ENCODE data around the gene COX4I1.

Gene COX4I1

DNA sequence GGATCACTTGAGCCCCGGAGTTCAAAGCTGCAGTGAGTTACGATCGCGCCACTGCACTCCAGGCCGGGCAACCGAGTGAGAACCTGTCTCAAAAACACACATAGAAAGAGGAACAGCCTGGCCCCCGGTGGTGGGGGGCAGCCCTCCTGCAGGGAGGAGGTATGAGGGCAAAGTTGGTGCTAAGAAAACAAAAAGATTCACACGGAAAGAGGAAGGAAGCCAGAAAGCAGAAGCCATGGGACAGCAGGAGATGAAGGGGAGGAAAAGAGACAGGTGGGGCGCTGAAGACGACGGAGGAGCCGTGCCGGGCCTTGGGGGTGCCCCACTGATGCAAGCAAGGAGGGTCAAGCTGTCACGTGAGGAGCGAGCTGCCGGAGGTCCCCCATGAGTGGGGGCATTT, 40.4 kb upstream of the COX4I1 start:
- Histone ChIP-seq H3K27ac (no peak overlapping the region), H3K4me3 (no peak overlapping the region)
- TF ChIP-seq, protein P1, sequence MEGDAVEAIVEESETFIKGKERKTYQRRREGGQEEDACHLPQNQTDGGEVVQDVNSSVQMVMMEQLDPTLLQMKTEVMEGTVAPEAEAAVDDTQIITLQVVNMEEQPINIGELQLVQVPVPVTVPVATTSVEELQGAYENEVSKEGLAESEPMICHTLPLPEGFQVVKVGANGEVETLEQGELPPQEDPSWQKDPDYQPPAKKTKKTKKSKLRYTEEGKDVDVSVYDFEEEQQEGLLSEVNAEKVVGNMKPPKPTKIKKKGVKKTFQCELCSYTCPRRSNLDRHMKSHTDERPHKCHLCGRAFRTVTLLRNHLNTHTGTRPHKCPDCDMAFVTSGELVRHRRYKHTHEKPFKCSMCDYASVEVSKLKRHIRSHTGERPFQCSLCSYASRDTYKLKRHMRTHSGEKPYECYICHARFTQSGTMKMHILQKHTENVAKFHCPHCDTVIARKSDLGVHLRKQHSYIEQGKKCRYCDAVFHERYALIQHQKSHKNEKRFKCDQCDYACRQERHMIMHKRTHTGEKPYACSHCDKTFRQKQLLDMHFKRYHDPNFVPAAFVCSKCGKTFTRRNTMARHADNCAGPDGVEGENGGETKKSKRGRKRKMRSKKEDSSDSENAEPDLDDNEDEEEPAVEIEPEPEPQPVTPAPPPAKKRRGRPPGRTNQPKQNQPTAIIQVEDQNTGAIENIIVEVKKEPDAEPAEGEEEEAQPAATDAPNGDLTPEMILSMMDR (IDR thresholded peaks at IDR 0.05): no peak
- DNase-seq (ENCODE audit: low spot score): no peak

DNA sequence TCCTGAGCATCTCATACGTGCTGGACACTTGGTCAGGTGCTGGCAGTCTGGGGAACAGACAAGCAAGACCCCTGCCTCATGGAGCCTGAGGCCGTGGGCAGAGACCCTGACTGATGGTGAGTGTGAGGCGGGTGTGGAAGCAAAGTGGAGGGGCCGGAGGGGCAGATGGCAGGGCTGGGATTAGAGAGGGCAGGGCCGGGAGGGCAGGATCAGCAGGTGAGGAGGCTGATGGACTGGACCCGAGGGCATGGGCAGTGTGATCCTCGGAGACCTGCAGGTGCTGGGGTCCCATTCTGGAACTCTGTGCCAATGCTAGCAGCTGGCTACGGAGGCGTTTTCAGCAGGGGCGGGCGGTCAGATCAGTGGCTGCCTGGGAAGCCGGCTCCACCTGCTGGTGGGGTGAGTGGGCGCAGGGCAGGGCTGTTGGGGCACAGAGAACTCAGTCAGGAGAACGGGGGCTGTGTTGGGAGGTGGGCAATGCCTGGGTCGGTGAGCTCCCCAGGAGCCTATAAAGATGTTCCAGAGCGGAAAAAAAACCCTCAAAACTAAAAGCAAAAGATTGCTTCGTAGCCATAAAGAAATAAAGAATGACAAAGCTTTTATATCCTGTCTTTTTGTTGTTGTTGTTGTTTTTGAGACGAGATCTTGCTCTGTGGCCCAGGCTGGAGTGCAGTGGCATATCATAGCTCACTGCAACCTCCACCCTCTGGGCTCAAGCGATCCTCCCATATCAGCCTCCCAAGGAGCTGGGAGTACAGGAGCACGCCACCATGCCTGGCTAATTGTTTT, 39.7 kb upstream of the COX4I1 start:
- TF ChIP-seq, protein P1 (IDR thresholded peaks at IDR 0.05): no peak
- H3K4me3 ChIP-seq: no peak overlapping the region
- no peak for DNase-seq (ENCODE audit: low spot score)
- no peak overlapping the region for H3K27ac ChIP-seq

DNA sequence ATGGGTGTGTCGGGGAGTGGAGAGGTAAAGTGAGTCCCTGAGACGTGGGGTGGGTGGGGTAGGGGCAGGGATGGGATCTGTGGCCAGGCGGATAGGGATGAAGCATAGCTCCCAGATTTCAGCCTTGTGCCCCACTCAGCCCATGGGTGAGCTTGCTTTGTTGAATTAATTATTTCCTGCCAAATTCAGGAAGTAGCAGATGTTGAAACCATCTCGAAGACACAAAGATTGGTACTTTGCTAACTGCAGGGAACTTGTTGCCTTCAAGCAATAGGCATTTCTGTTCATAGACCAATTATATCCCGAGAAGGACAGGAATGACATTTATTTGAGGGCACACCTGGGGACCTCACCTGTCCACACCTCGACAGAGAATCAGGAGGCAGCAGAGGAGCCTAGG, 37.6 kb upstream of the COX4I1 start:
- H3K4me3 ChIP-seq: no peak overlapping the region
- no peak for DNase-seq (ENCODE audit: low spot score)
- TF ChIP-seq, protein P1 (IDR thresholded peaks at IDR 0.05): no peak
- H3K27ac ChIP-seq: no peak overlapping the region

DNA sequence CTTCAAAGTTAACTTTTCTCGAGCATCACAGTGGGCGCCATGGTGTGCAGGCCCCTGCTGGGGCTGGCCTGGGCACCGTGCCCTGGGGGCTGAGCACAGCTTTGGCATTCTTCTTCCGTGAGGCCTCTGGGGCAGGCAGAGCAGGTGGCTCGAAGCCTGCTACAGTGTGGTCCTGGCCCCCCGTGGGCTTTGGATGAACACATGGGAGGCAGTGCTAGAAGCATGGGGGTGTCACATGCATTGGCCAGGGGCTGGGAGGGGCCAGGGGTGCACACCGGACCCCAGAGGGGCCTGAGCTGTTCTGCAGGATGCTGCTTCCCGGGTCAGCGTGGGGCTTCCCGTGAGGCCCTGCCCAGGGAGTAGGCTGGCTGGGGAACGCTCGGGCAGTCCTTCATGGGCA, 36.5 kb upstream of the COX4I1 start:
- DNase-seq (ENCODE audit: low spot score): no peak
- H3K27ac ChIP-seq: no peak overlapping the region
- no peak overlapping the region for H3K4me3 ChIP-seq
- TF ChIP-seq, protein P1 (IDR thresholded peaks at IDR 0.05): no peak

DNA sequence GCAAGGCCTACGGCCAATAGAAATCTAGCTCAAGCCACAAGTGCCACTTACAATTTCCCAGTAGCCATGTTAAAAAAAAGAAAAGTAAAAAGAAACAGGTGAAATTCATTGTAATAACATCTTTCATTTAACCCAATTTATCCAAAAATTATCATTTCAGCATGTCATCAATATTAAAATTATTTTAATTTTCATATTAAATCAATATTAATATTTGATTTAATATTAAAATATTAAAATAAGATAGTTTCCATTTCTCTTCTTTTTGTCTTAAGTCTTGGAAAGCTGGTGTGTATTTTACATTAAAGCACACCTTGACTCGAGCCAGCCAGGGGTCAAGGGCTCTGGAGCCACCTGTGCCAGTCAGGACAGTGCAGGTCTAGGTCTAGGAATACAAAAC, 35.9 kb upstream of the COX4I1 start:
- TF ChIP-seq, protein P1 (IDR thresholded peaks at IDR 0.05): no peak
- DNase-seq (ENCODE audit: low spot score): no peak
- Histone ChIP-seq H3K4me3 (no peak overlapping the region), H3K27ac (no peak overlapping the region)

DNA sequence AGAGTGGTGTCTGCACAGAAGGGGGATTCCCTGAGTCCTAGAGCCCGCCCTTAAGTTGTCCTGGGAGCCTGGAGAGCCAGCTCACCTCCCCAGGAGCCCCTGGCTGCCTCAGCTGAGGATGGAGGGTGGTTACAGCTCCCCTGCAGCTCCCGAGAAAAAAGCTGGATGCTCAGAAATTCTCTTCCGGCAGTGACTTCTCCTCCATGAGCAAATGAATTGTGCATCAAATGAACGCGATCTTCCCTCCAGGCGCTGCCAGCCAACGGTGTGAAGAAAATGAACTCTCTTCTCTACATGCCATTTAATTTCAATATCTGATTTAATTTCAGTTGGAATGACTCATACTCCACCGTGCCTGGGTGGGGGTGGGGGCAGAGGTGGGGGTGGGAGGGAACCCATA, 34.3 kb upstream of the COX4I1 start:
- no peak overlapping the region for H3K27ac ChIP-seq
- TF ChIP-seq, protein P1 (IDR thresholded peaks at IDR 0.05): no peak
- H3K4me3 ChIP-seq: no peak overlapping the region
- DNase-seq (ENCODE audit: low spot score): no peak

DNA sequence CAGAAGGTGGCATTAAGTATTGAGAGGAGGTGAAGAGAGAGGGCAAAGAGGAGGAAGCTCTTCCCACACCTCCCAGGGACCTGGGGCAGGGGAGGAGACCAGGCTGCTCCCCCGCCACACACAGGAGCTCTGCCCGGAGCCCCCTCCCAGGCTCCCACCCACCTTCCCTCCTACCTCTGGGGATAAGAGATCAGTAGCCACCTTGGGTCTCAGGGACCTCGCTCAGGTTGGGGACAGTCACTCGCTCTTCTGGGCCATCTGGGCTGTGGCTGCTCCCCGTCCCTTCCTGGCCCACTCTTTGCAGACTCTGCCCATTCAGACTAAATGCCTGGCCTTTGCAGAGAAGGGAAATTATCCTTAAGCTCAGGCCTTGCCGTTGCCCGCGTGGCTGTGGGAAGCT, 33.7 kb upstream of the COX4I1 start:
- DNase-seq (ENCODE audit: low spot score): no peak
- no peak overlapping the region for H3K4me3 ChIP-seq
- TF ChIP-seq, protein P1 (IDR thresholded peaks at IDR 0.05): no peak
- no peak overlapping the region for H3K27ac ChIP-seq
